Right kidney (tissue), 9 donors: ENCODE measurements around the gene EIF3D.

Source experiments
- DNase-seq: peaks from one replicate; pipeline ENCODE4 v3.0.0-alpha.2; 2016
- long read RNA-seq, 8 donors: transcript quantifications; one replicate each; lab custom pipeline, GENCODE V29; 2026

Gene EIF3D, protein sequence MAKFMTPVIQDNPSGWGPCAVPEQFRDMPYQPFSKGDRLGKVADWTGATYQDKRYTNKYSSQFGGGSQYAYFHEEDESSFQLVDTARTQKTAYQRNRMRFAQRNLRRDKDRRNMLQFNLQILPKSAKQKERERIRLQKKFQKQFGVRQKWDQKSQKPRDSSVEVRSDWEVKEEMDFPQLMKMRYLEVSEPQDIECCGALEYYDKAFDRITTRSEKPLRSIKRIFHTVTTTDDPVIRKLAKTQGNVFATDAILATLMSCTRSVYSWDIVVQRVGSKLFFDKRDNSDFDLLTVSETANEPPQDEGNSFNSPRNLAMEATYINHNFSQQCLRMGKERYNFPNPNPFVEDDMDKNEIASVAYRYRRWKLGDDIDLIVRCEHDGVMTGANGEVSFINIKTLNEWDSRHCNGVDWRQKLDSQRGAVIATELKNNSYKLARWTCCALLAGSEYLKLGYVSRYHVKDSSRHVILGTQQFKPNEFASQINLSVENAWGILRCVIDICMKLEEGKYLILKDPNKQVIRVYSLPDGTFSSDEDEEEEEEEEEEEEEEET
- long read RNA-seq, donor 1, transcript EIF3D-201 (15 exons, 2,155 nt) = major isoform, 62 of 154 reads
- long read RNA-seq, donor 1, transcript EIF3D-209 (3 exons, 887 nt) = minor isoform, 10 of 154 reads
- long read RNA-seq, donor 1, partial matches to known transcripts = 62 of 154 reads
- long read RNA-seq, donor 1, other reads (novel, unspliced or antisense) = 17 of 154 reads
- long read RNA-seq, donor 2, transcript EIF3D-209 (3 exons, 887 nt) = minor isoform, 8 of 69 reads
- long read RNA-seq, donor 2, transcript EIF3D-201 (15 exons, 2,155 nt) = major isoform, 29 of 69 reads
- long read RNA-seq, donor 2, partial matches to known transcripts = 25 of 69 reads
- long read RNA-seq, donor 2, other reads (novel, unspliced or antisense) = 5 of 69 reads
- long read RNA-seq, donor 3, transcript EIF3D-201 (15 exons, 2,155 nt) = major isoform, 23 of 42 reads
- long read RNA-seq, donor 3, partial matches to known transcripts = 5 of 42 reads
- long read RNA-seq, donor 3, other reads (novel, unspliced or antisense) = 8 of 42 reads
- long read RNA-seq, donor 4, transcript EIF3D-209 (3 exons, 887 nt) = minor isoform, 10 of 104 reads
- long read RNA-seq, donor 4, transcript EIF3D-201 (15 exons, 2,155 nt) = major isoform, 31 of 104 reads
- long read RNA-seq, donor 4, partial matches to known transcripts = 49 of 104 reads
- long read RNA-seq, donor 4, other reads (novel, unspliced or antisense) = 11 of 104 reads
- long read RNA-seq, donor 5, transcript EIF3D-201 (15 exons, 2,155 nt) = major isoform, 66 of 111 reads
- long read RNA-seq, donor 5, transcript EIF3D-209 (3 exons, 887 nt) = minor isoform, 6 of 111 reads
- long read RNA-seq, donor 5, partial matches to known transcripts = 24 of 111 reads
- long read RNA-seq, donor 5, other reads (novel, unspliced or antisense) = 14 of 111 reads
- long read RNA-seq, donor 6, transcript EIF3D-201 (15 exons, 2,155 nt) = major isoform, 26 of 91 reads
- long read RNA-seq, donor 6, transcript EIF3D-209 (3 exons, 887 nt) = minor isoform, 6 of 91 reads
- long read RNA-seq, donor 6, partial matches to known transcripts = 59 of 91 reads
- long read RNA-seq, donor 6, other reads (novel, unspliced or antisense) = 0 of 91 reads
- long read RNA-seq, donor 7, transcript EIF3D-201 (15 exons, 2,155 nt) = major isoform, 50 of 186 reads
- long read RNA-seq, donor 7, transcript EIF3D-209 (3 exons, 887 nt) = minor isoform, 17 of 186 reads
- long read RNA-seq, donor 7, partial matches to known transcripts = 109 of 186 reads
- long read RNA-seq, donor 7, other reads (novel, unspliced or antisense) = 8 of 186 reads
- long read RNA-seq, donor 8, transcript EIF3D-201 (15 exons, 2,155 nt) = major isoform, 59 of 121 reads
- long read RNA-seq, donor 8, transcript EIF3D-209 (3 exons, 887 nt) = minor isoform, 16 of 121 reads
- long read RNA-seq, donor 8, partial matches to known transcripts = 41 of 121 reads
- long read RNA-seq, donor 8, other reads (novel, unspliced or antisense) = 5 of 121 reads

GRCh38 chr22:36528795-36529751, at the start of gene EIF3D:
Gene EIF3D, minus strand, starts transcription at chr22:36529166. Its CDS starts 3,045 bp downstream, at chr22:36526121.
- peak; percentile 97 for DNase-seq

DNA sequence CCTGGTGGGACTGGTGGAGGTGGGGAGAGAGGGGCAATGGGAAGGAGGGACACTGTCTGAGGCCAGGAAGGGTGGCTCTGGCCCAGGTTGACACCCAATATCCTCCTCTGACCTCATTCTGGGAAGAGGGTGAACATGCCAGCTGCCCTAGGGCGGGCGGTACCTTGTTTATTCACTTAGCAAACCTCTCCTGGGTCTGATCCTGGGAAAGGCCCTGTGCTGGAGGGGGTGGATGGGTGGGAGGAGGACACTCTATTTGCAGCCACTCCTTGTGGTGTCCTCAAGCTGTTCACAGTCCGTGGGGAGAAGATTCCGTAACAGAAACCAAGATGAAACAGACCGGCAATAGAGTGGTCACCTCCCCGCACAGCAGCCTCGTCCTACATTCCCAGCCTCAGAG, 49.7 kb upstream of the EIF3D start:
- no peak for DNase-seq

DNA sequence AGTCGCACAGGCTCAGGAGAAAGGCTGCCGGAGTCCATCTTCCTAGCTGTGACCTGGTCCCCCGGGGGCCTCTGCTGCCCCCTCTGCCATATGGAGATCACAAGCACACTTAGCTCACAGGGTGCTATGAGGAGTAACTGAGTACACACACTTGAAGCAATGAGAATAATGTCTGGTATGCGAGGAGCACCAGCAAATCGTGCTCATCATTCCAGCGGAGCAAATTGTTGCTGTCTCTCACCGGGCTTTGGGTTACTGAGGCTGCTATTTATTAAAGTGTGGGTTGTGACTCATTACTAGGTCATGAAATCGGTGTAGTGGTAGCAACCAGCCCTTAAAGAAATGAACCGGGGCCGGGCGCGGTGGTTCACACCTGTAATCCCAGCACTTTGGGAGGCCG, 48.1 kb upstream of the EIF3D start:
- DNase-seq = no peak

DNA sequence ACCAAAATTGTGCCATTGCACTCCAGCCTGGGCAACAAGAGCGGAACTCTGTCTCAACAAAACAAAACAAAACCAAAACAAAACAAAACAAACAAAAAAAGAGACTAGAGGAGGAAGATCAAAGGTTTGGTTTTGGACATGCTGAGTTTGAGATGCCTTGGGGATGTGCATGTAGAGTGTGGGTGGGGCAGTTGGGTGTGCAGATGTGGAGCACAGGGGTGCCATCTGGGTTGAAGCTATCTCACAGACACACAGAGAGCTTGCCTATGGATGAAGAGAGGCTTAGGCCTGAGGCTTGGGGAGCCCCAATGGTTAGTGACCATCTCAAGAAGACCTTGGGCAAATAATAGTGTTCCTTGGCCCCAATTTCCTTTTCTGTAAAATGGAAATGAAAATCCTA, 45.8 kb upstream of the EIF3D start:
- DNase-seq = no peak

DNA sequence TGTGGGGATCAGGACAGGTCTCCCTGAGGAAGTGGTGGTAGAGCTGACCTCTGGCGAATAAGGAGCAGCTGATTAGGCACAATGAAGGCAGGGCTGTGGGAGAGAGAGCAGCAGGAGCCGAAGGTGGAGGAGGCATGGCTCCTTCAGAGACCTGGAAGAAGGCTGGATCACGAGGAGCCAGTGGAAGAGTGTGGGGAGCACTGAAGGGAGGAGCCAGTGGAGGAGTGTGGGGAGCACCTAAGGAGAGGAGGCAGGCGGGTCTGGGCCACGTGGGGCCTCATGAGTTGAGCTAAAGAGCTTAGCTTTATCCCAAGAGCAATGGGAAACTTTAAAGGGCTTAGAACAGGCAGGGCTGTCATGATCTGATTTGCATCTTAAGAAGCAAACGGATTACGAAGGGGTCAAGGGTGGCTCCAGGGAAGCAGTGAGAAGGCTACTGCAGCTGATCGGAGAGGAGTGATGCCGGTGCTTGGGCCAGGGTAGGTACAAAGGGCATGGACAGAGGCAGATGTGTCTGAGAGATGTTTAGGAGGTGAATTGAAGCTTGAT, 44.9 kb upstream of the EIF3D start:
- DNase-seq = no peak

DNA sequence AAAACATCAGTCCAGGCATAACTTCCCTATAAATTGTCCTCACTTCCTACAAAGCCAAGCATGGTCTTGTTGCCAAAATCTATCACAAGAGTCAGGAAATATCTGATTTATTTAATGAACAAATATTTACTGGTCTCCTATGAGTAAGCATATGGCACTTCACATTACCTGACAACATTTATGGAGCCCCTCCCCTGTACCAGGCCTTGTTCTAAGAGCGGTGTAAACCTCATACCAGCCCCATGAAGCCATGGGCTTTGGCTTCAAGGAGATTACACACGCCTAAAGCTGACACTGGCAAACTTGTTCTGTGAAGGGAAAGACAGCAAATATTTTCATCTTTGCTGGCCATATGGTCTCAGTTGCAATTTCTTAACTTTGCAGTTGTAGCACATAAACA, 43.0 kb upstream of the EIF3D start:
- no peak for DNase-seq

- DNase-seq = peak; percentile 11
Measured at GRCh38 chr22:36569999-36570398, 41.0 kb upstream of the EIF3D start.

DNA sequence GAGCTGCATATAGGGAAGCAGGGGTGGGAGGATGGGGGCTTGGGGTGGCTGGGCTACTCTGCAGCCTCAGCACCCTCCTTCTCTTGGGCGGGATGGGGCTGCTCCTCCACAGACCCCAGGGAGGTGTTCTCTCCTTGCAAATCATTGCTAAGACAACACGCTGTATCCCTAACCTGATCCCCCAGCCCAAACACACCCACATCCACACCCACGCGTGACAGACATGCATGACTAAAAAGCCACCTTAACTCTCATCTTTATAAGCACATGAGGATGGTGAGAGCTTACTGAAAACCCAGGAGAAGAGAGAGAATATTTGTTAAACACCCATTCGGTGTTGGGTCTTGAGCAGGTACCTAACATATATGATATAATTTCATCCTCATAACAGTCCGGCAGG, 39.9 kb upstream of the EIF3D start:
- DNase-seq = no peak

- no peak for DNase-seq
Measured at GRCh38 chr22:36566720-36567119, 37.8 kb upstream of the EIF3D start.

DNA sequence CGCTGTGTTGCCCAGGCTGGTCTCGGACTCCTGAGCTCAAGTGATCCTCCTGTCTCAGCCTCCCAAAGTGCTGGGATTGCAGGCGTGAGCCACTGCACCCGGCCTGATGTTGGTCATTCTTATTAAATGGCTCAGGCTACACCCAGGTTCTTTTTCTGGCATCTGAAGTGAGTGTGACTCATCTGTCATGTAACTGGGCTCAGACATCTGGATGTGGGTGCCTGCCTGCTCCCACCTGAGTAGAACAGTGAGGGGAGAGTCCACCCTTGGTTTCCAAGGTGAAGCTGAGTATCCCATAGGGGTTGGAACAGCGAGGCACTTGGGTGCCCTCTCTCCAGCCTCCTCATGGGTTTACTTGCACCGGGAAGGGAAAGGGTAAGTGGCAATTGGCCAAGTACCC, 36.7 kb upstream of the EIF3D start:
- no peak for DNase-seq

DNA sequence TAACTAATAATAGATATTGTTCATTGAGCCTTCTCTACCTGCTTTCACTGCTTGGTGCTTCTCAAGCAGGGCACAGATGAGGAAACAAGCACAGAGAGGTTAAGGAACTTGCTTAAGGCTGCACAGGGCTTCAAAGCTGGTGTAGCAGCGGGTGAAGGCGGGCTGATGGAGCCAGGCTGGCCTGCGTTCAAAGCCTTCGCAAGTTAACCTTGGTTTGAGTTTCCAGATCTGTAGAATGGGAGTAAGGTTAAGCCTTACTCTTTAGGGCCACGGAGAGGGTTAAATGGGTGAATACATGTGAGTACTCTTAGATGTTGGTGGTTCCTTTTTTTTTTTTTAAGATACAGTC, 36.2 kb upstream of the EIF3D start:
- DNase-seq = no peak

- no peak for DNase-seq
Measured at GRCh38 chr22:36564422-36565158, 35.6 kb upstream of the EIF3D start.

GRCh38 chr22:36563898-36564297, 34.9 kb upstream of the EIF3D start:
- no peak for DNase-seq

GRCh38 chr22:36563444-36563843, 34.5 kb upstream of the EIF3D start:
- no peak for DNase-seq

GRCh38 chr22:36563001-36563400, 34.0 kb upstream of the EIF3D start:
- no peak for DNase-seq

GRCh38 chr22:36562261-36562835, 33.4 kb upstream of the EIF3D start:
- no peak for DNase-seq

DNA sequence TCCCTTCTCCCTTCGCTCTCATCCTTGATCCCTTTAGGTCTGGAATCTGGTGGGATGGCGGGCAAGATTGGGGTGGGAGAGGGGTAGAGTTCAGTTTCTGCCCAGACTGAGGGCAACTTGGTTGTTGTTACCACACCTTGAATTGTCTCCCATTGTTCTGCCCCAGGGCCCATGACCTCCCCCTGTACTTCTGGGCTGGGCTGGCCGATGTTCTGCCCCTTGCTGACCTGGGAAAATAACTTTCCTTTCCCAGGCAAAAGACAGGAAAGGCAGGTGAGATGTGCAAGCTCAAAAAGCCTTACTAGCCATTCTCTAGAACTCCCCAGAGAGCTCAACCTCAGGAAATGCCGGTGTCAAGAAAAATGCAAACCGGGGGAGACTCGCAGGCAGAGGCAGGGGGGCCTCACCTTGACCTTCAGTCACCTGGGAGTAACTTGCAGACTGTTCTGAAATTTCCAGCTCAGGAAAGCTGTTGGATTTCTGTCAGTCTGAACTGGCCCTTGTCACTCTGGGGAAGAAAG, 32.4 kb upstream of the EIF3D start:
- no peak for DNase-seq

DNA sequence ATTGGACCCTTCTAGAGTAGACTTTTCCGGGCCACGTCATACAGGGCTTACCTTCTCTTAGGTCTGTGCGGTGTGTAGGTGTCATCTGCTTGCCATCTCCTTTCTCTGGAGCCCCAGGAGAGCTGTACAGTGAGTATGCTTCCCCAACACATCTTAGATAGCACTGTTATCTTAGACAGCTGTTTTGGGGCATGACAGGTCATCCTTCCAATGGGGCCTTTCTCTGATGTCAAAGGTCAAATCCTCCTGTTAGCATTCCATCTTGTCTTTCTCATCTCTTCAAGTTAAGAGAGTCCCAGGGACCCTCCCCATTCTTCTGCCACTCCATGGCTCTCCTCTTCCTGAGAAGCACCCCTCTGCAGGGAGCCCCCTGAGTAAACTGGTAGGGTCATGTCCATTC, 31.0 kb upstream of the EIF3D start:
- DNase-seq = no peak
